GM23338 (cell line): ENCODE measurements around the gene SH2D4B. TPM values are rescaled to one million over a fixed set of nuclear protein-coding genes. Genes with fewer than 3 reads are reported as not detected.

Experiments
- ATAC-seq: fragments of 200-7000 bp; cut with Tn5 transposase; 3 replicates; pipeline ENCODE4 v1.9.1; 2020
- DNase-seq: peaks from one replicate; pipeline ENCODE4 v3.0.0-alpha.2; 2015; ENCODE audit warnings: low spot score
- H2AFZ ChIP-seq: fragments of 200-600 bp; sonication (generic); 2 replicates; pipeline ENCODE4 v1.8.0; 2016; ENCODE audit warnings: antibody characterized with exemption, mild to moderate bottlenecking, moderate library complexity
- H3F3A ChIP-seq: fragments of 200-600 bp; sonication (generic); replicated peaks from 2 replicates; pipeline ENCODE4 v1.8.0; 2017; ENCODE audit warnings: antibody characterized with exemption, mixed run types, low read depth
- H3K27ac ChIP-seq: fragments of 200-600 bp; sonication (generic); 2 replicates; pipeline ENCODE4 v1.6.1; 2016; ENCODE audit warnings: low read depth
- H3K27me3 ChIP-seq: fragments of 200-600 bp; sonication (generic); 2 replicates; pipeline ENCODE4 v1.8.0; 2016; ENCODE audit warnings: mild to moderate bottlenecking, mixed run types, moderate library complexity; ENCODE audit not compliant: insufficient read depth
- H3K36me3 ChIP-seq: fragments of 200-600 bp; sonication (generic); 2 replicates; pipeline ENCODE4 v1.8.0; 2016; ENCODE audit warnings: mild to moderate bottlenecking; ENCODE audit not compliant: insufficient read depth
- H3K4me1 ChIP-seq: fragments of 200-600 bp; sonication (generic); 2 replicates; pipeline ENCODE4 v1.8.0; 2016; ENCODE audit warnings: mild to moderate bottlenecking, moderate library complexity; ENCODE audit not compliant: insufficient read depth
- H3K4me2 ChIP-seq: fragments of 200-600 bp; sonication (generic); 2 replicates; pipeline ENCODE4 v1.7.1; 2017; ENCODE audit warnings: mixed run types
- H3K4me3 ChIP-seq: fragments of 200-600 bp; sonication (generic); 2 replicates; pipeline ENCODE4 v1.6.1; 2016; ENCODE audit warnings: mixed run types
- H3K79me2 ChIP-seq: fragments of 200-600 bp; sonication (generic); replicated peaks from 2 replicates; pipeline ENCODE4 v1.8.0; 2017; ENCODE audit warnings: mild to moderate bottlenecking; ENCODE audit not compliant: insufficient read depth
- H3K9me2 ChIP-seq: fragments of 200-600 bp; sonication (generic); 2 replicates; pipeline ENCODE4 v1.8.0; 2017; ENCODE audit not compliant: insufficient read depth
- H4K20me1 ChIP-seq: fragments of 200-600 bp; sonication (generic); replicated peaks from 2 replicates; pipeline ENCODE4 v1.8.0; 2017; ENCODE audit warnings: mild to moderate bottlenecking; ENCODE audit not compliant: insufficient read depth
- H3K27ac Mint-ChIP-seq: 2 replicates; pipeline ENCODE4 v1.8.0; 2020; ENCODE audit warnings: inconsistent platforms, mild to moderate bottlenecking, moderate library complexity, mixed read lengths
- H3K27me3 Mint-ChIP-seq: 3 replicates; pipeline ENCODE4 v1.8.0; 2022; ENCODE audit warnings: low read depth, mild to moderate bottlenecking, moderate library complexity, mixed read lengths, inconsistent platforms; ENCODE audit not compliant: insufficient read depth, poor library complexity
- H3K36me3 Mint-ChIP-seq: 3 replicates; pipeline ENCODE4 v1.8.0; 2021; ENCODE audit warnings: low read depth, mild to moderate bottlenecking, inconsistent platforms, moderate library complexity, mixed read lengths
- H3K4me1 Mint-ChIP-seq: 3 replicates; pipeline ENCODE4 v1.8.0; 2020; ENCODE audit warnings: mild to moderate bottlenecking, inconsistent platforms, mixed read lengths
- H3K4me3 Mint-ChIP-seq: 3 replicates; pipeline ENCODE4 v1.8.0; 2021; ENCODE audit warnings: moderate library complexity, mild to moderate bottlenecking, inconsistent platforms, mixed read lengths
- H3K9me3 Mint-ChIP-seq: 3 replicates; pipeline ENCODE4 v1.8.0; 2020; ENCODE audit warnings: moderate library complexity, mild to moderate bottlenecking, inconsistent platforms, mixed read lengths
- CTCF ChIP-seq, 2 experiments: fragments of 200-600 bp in 1 of 2; sonication (generic) in 1 of 2; conservative IDR thresholded peaks; 2 replicates each; pipeline versions ENCODE4 v1.5.1 to v1.6.1; 2016 to 2017; ENCODE audit warnings: antibody characterized with exemption in 2 of 2, low read depth in 2 of 2, mild to moderate bottlenecking in 2 of 2, moderate library complexity in 1 of 2
- ETS1 ChIP-seq: IDR thresholded peaks from 2 replicates; pipeline ENCODE4 v1.6.1; 2016; ENCODE audit warnings: antibody characterized with exemption
- EZH2 ChIP-seq: fragments of 200-600 bp; sonication (generic); IDR thresholded peaks from one replicate; pipeline ENCODE4 v1.8.0; 2017; ENCODE audit warnings: antibody characterized with exemption, mild to moderate bottlenecking, low read depth; ENCODE audit not compliant: unreplicated experiment
- EZH2phosphoT487 ChIP-seq: fragments of 200-600 bp; sonication (generic); IDR thresholded peaks from one replicate; pipeline ENCODE4 v1.8.1; 2018; ENCODE audit warnings: antibody characterized with exemption; ENCODE audit not compliant: unreplicated experiment
- JUNB ChIP-seq: IDR thresholded peaks from one replicate; pipeline ENCODE4 v1.6.1; 2016; ENCODE audit warnings: antibody characterized with exemption; ENCODE audit not compliant: unreplicated experiment
- NANOG ChIP-seq: IDR thresholded peaks from 2 replicates; pipeline ENCODE4 v1.6.1; 2016; ENCODE audit warnings: antibody characterized with exemption, borderline replicate concordance
- POLR2AphosphoS5 ChIP-seq: IDR thresholded peaks from 2 replicates; pipeline ENCODE4 v1.6.1; 2016; ENCODE audit warnings: antibody characterized with exemption, low read depth
- STAT1 ChIP-seq: IDR thresholded peaks from one replicate; pipeline ENCODE4 v1.6.1; 2016; ENCODE audit warnings: antibody characterized with exemption; ENCODE audit not compliant: unreplicated experiment
- ZNF114 ChIP-seq: fragments of 250-450 bp; sonication (Bioruptor Pico); IDR thresholded peaks from 2 replicates; pipeline ENCODE4 v1.5.0; 2020; ENCODE audit warnings: mild to moderate bottlenecking, moderate library complexity
- ZNF331 ChIP-seq: fragments of 250-450 bp; sonication (Bioruptor Pico); IDR thresholded peaks from 2 replicates; pipeline ENCODE4 v1.5.0; 2020; ENCODE audit warnings: low read depth, mild to moderate bottlenecking, moderate library complexity
- ZNF462 ChIP-seq: fragments of 250-450 bp; sonication (Bioruptor Pico); IDR thresholded peaks from 2 replicates; pipeline ENCODE4 v1.5.0; 2020; ENCODE audit warnings: mild to moderate bottlenecking, moderate library complexity
- polyA plus RNA-seq: library from polyadenylated mRNA; unstranded; fragments of >200 nt; fragmentation: Nextera tagmentation; extraction: Ambion mirVana; gene quantifications from 2 replicates; pipeline ENCODE4 v1.2.1, GENCODE V29; 2016
- total RNA-seq: library from RNA; depleted of rRNA; stranded (reverse); fragments of >200 nt; shearing (Covaris generic); gene quantifications from 2 replicates; pipeline ENCODE4 v1.2.3, GENCODE V29; 2014

SH2D4B gene
- total and polyA plus RNA-seq, 2 experiments from 2014 or later = 0.08 TPM; not detected in 1

GRCh38 chr10:80528901-80529300, 8.8 kb upstream of the SH2D4B start:
- DNase-seq (no peak), ATAC-seq (no peak)
- H3K27ac Mint-ChIP-seq = no peak overlapping the region
- no peak for TF ChIP-seq POLR2AphosphoS5
- TF ChIP-seq JUNB = no peak
- TF ChIP-seq ETS1 = no peak
- H3K36me3 ChIP-seq = no peaks in the 10 kb centered on the region
- H3K27me3 ChIP-seq = no peaks in the 10 kb centered on the region
- H3K4me3 ChIP-seq = no peak overlapping the region
- no peak overlapping the region for H3K4me2 ChIP-seq
- H3K9me2 ChIP-seq = no peaks in the 10 kb centered on the region
- no peaks in the 10 kb centered on the region for H3F3A ChIP-seq
- H4K20me1 ChIP-seq = no peaks in the 10 kb centered on the region
- H2AFZ ChIP-seq = no peak overlapping the region
- peaks cover 16% of the 10 kb centered on the region for H3K4me1 ChIP-seq
- H3K4me1 Mint-ChIP-seq = peaks cover 25% of the 10 kb centered on the region
- peaks cover 12% of the 10 kb centered on the region for H3K27me3 Mint-ChIP-seq
- no peaks in the 10 kb centered on the region for H3K79me2 ChIP-seq
- no peak overlapping the region for H3K27ac ChIP-seq
- H3K36me3 Mint-ChIP-seq = peaks cover 14% of the 10 kb centered on the region; the same call in 2 of the 3 replicates
- no peak overlapping the region for H3K4me3 Mint-ChIP-seq
- H3K9me3 Mint-ChIP-seq = peaks cover 12% of the 10 kb centered on the region; the same call in 1 of the 3 replicates

- Mint-ChIP-seq H3K27me3 (peaks cover 12% of the 10 kb centered on the region), H3K4me1 (peaks cover 25% of the 10 kb centered on the region), H3K27ac (no peak overlapping the region; the same call in 1 of the 2 replicates), H3K4me3 (no peak overlapping the region), H3K9me3 (peaks cover 12% of the 10 kb centered on the region; the same call in 1 of the 3 replicates), H3K36me3 (peaks cover 14% of the 10 kb centered on the region; the same call in 2 of the 3 replicates)
- Histone ChIP-seq H3K79me2 (no peaks in the 10 kb centered on the region), H4K20me1 (no peaks in the 10 kb centered on the region), H3F3A (no peaks in the 10 kb centered on the region), H3K4me3 (no peak overlapping the region), H3K4me1 (peaks cover 16% of the 10 kb centered on the region), H3K36me3 (no peaks in the 10 kb centered on the region), H3K27me3 (no peaks in the 10 kb centered on the region), H3K4me2 (no peak overlapping the region), H3K27ac (no peak overlapping the region), H2AFZ (no peak overlapping the region), H3K9me2 (no peaks in the 10 kb centered on the region)
- DNase-seq (no peak), ATAC-seq (no peak)
- TF ChIP-seq STAT1 = no peak
- no peak for TF ChIP-seq ETS1
- TF ChIP-seq ZNF462 = no peak
- TF ChIP-seq EZH2phosphoT487 = no peak
- no peak for TF ChIP-seq ZNF114 (CRISPR knock-in tag)
- TF ChIP-seq POLR2AphosphoS5 = no peak
- TF ChIP-seq ZNF331 (CRISPR knock-in tag) = no peak
- no peak for TF ChIP-seq NANOG
- no peak for TF ChIP-seq EZH2
- no peak for TF ChIP-seq CTCF (conservative IDR thresholded peaks at IDR 0.05; ENCODE audit: low read depth in 2 of 2)
- TF ChIP-seq JUNB = no peak
Observed at GRCh38 chr10:80529604-80530003, 8.1 kb upstream of the SH2D4B start.
